Astrocyte (in vitro differentiated cells and primary cell): ENCODE results near the gene POGZ.

Source experiments
- EZH2 ChIP-seq: IDR thresholded peaks from 2 replicates; pipeline ENCODE4 v1.6.1; 2012; ENCODE audit warnings: mild to moderate bottlenecking, low read length, inconsistent platforms; ENCODE audit not compliant: insufficient read depth
- TF ChIP-seq, protein P1 (sequence below): IDR thresholded peaks from 2 replicates; pipeline ENCODE4 v1.5.1; 2011; ENCODE audit warnings: low read depth, mild to moderate bottlenecking, inconsistent platforms, low read length, moderate library complexity; ENCODE audit not compliant: insufficient read depth

DNA sequence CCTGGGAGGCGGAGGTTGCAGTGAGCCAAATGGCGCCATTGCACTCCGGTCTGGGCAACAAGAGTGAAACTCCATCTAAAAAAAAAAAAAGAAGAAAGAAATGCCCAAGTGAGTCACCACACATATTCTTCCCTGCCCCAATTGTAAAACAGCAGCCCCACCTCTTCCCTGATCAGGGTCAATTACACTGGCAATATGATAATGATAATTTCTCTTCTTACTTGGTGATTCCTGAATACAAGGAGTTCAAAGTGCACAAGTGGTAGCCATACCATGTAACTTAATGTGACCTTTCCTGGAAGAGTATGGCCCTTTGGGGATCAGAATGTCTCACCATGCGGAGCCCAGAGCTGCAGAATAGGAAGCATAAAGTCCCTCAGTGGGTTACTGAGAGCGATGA, 40.1 kb upstream of the POGZ start:
- TF ChIP-seq, protein P1, sequence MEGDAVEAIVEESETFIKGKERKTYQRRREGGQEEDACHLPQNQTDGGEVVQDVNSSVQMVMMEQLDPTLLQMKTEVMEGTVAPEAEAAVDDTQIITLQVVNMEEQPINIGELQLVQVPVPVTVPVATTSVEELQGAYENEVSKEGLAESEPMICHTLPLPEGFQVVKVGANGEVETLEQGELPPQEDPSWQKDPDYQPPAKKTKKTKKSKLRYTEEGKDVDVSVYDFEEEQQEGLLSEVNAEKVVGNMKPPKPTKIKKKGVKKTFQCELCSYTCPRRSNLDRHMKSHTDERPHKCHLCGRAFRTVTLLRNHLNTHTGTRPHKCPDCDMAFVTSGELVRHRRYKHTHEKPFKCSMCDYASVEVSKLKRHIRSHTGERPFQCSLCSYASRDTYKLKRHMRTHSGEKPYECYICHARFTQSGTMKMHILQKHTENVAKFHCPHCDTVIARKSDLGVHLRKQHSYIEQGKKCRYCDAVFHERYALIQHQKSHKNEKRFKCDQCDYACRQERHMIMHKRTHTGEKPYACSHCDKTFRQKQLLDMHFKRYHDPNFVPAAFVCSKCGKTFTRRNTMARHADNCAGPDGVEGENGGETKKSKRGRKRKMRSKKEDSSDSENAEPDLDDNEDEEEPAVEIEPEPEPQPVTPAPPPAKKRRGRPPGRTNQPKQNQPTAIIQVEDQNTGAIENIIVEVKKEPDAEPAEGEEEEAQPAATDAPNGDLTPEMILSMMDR: no peak
- TF ChIP-seq EZH2: no peak
